ENCODE measurements around the gene DRICH1.
"Not testable (repeated sequence)": the region's sequence is repeated elsewhere in the genome, so short reads cannot be mapped to it uniquely, and the experiment has no call there.

DRICH1 gene

GRCh38 chr22:23566705-23567475 is 65.2 kb downstream of the DRICH1 start:
- peak; percentile 29 for DNase-seq (ENCODE audit: low spot score)

- peak; percentile 57 for DNase-seq (ENCODE audit: low spot score)
These were observed 66.0 kb downstream of the DRICH1 start for GRCh38 chr22:23565915-23566704.

- DNase-seq (ENCODE audit: low spot score): no peak
These were observed 66.7 kb downstream of the DRICH1 start for GRCh38 chr22:23565305-23565914.

GRCh38 chr22:23564276-23564675 is 67.8 kb downstream of the DRICH1 start:
- DNase-seq (ENCODE audit: low spot score): no peak

- no peak for DNase-seq (ENCODE audit: low spot score)
These were observed 69.0 kb downstream of the DRICH1 start for GRCh38 chr22:23563111-23563510.

GRCh38 chr22:23562186-23562585 is 69.9 kb downstream of the DRICH1 start:
- no peak for DNase-seq (ENCODE audit: low spot score)

GRCh38 chr22:23561025-23561510 is 71.1 kb downstream of the DRICH1 start:
- DNase-seq (ENCODE audit: low spot score): not testable (repeated sequence)

- DNase-seq (ENCODE audit: low spot score): not testable (repeated sequence)
These were observed 71.9 kb downstream of the DRICH1 start for GRCh38 chr22:23560215-23560614.

All from D341Med (cell line).